Lung (tissue), 12 donors: ENCODE data around the gene CHN2. TPM values are rescaled to one million over a fixed set of nuclear protein-coding genes. Genes with fewer than 3 reads are reported as not detected.

Experiments used
- ATAC-seq: fragments of 200-7000 bp; cut with Tn5 transposase; one replicate; pipeline ENCODE4 v1.9.1; 2020; ENCODE audit warnings: moderate number of reproducible peaks; ENCODE audit not compliant: insufficient read depth, low FRiP score
- DNase-seq, 3 donors: peaks; one replicate each; pipeline ENCODE4 v3.0.0-alpha.2; 2013 to 2017
- H3K27ac ChIP-seq, 2 donors: one replicate each; pipeline ENCODE4 v1.5.1; 2013; ENCODE audit warnings: mild to moderate bottlenecking in 2 of 2, moderate library complexity in 2 of 2, control low read depth in 1 of 2, inconsistent platforms in 1 of 2, low read depth in 1 of 2, low read length in 1 of 2
- H3K27me3 ChIP-seq, 3 donors: one replicate each; pipeline ENCODE4 v1.5.1; 2013; ENCODE audit warnings: low read length in 2 of 3; ENCODE audit not compliant: control insufficient read depth in 3 of 3, insufficient read depth in 3 of 3
- H3K36me3 ChIP-seq, 4 donors: one replicate each; pipeline ENCODE4 v1.5.1; 2013; ENCODE audit warnings: low read length in 4 of 4, mild to moderate bottlenecking in 1 of 4, moderate library complexity in 1 of 4; ENCODE audit not compliant: control insufficient read depth in 4 of 4, insufficient read depth in 4 of 4
- H3K4me1 ChIP-seq, 5 donors: one replicate each; pipeline ENCODE4 v1.5.1; 2013; ENCODE audit warnings: low read length in 5 of 5, mild to moderate bottlenecking in 2 of 5, moderate library complexity in 1 of 5; ENCODE audit not compliant: control insufficient read depth in 5 of 5, insufficient read depth in 5 of 5
- H3K4me3 ChIP-seq: one replicate; pipeline ENCODE4 v1.5.1; 2013; ENCODE audit warnings: mild to moderate bottlenecking, control low read depth, moderate library complexity
- H3K9ac ChIP-seq, 2 donors: one replicate each; pipeline ENCODE4 v1.5.1; 2013; ENCODE audit warnings: low read length in 2 of 2, control low read depth in 1 of 2; ENCODE audit not compliant: insufficient read depth in 1 of 2
- H3K9me3 ChIP-seq, 4 donors: one replicate each; pipeline ENCODE4 v1.5.1; 2013; ENCODE audit warnings: low read length in 3 of 4, mild to moderate bottlenecking in 1 of 4, moderate library complexity in 1 of 4; ENCODE audit not compliant: control insufficient read depth in 4 of 4, insufficient read depth in 3 of 4
- WGBS, 2 donors: extraction: QIAGEN DNeasy Blood & Tissue Kit; methylation state at CpG; one replicate each; pipeline ENCODE4 v1.1.7; 2013; 5-methylcytosine and 5-hydroxymethylcytosine counted together
- polyA plus RNA-seq, 2 donors: library from polyadenylated mRNA; stranded (reverse); fragments of 200-250 nt; gene quantifications; one replicate each; pipeline ENCODE4 v1.2.1, GENCODE V29; 2013
- total RNA-seq, 2 donors: library from RNA; depleted of rRNA in 1 of 2; stranded (reverse); fragments of >200 nt in 1 of 2; gene quantifications; one replicate each; pipeline ENCODE4 v1.2.1, GENCODE V29; 2014 to 2021
- TF ChIP-seq, protein P1 (sequence below): IDR thresholded peaks from 2 replicates; pipeline ENCODE4 v1.5.1; 2012; ENCODE audit warnings: mild to moderate bottlenecking; ENCODE audit errors: control extremely low read depth, extremely low read depth
- donor health status: control.
- donor health status: control.
- donor health status: Bipolar disorder and iron deficiency.
- donor health status: healthy.
- donor health status: DM: yes; HTN: yes; CAD: no.

CHN2 gene
- total and polyA plus RNA-seq, 4 donors: 3.2 to 11.0 (median 6.7) TPM

- H3K36me3 ChIP-seq: no peaks in the 10 kb centered on the region
- TF ChIP-seq, protein P1, sequence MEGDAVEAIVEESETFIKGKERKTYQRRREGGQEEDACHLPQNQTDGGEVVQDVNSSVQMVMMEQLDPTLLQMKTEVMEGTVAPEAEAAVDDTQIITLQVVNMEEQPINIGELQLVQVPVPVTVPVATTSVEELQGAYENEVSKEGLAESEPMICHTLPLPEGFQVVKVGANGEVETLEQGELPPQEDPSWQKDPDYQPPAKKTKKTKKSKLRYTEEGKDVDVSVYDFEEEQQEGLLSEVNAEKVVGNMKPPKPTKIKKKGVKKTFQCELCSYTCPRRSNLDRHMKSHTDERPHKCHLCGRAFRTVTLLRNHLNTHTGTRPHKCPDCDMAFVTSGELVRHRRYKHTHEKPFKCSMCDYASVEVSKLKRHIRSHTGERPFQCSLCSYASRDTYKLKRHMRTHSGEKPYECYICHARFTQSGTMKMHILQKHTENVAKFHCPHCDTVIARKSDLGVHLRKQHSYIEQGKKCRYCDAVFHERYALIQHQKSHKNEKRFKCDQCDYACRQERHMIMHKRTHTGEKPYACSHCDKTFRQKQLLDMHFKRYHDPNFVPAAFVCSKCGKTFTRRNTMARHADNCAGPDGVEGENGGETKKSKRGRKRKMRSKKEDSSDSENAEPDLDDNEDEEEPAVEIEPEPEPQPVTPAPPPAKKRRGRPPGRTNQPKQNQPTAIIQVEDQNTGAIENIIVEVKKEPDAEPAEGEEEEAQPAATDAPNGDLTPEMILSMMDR: no peak
- WGBS, 2 donors: 67 to 82% methylated on average over 5 of the region's 5 CpGs
- peaks cover 0 to 6% (median 0%) of the 10 kb centered on the region in 3 donors for H3K27me3 ChIP-seq
- H3K27ac ChIP-seq: no peak overlapping the region
- ATAC-seq (no peak), DNase-seq (no peak)
- peaks cover 0 to 3% (median 0%) of the 10 kb centered on the region in 5 donors for H3K4me1 ChIP-seq
- no peaks in the 10 kb centered on the region for H3K9me3 ChIP-seq
- no peak overlapping the region for H3K4me3 ChIP-seq
- no peak overlapping the region for H3K9ac ChIP-seq
Measured at GRCh38 chr7:29381206-29382094, 186.9 kb downstream of the CHN2 start.

GRCh38 chr7:29384277-29384676, 189.7 kb downstream of the CHN2 start:
- H3K36me3 ChIP-seq: no peaks in the 10 kb centered on the region
- H3K27me3 ChIP-seq: peaks cover 0 to 9% (median 0%) of the 10 kb centered on the region in 3 donors
- H3K9ac ChIP-seq: no peak overlapping the region
- no peak for ATAC-seq
- H3K27ac ChIP-seq: no peak overlapping the region
- peaks cover 0 to 3% (median 0%) of the 10 kb centered on the region in 5 donors for H3K4me1 ChIP-seq
- no peak for DNase-seq
- H3K9me3 ChIP-seq: no peaks in the 10 kb centered on the region
- TF ChIP-seq, protein P1: no peak
- no peak overlapping the region for H3K4me3 ChIP-seq
- WGBS, 2 donors: 95 to 100% methylated on average over 2 of the region's 2 CpGs

DNA sequence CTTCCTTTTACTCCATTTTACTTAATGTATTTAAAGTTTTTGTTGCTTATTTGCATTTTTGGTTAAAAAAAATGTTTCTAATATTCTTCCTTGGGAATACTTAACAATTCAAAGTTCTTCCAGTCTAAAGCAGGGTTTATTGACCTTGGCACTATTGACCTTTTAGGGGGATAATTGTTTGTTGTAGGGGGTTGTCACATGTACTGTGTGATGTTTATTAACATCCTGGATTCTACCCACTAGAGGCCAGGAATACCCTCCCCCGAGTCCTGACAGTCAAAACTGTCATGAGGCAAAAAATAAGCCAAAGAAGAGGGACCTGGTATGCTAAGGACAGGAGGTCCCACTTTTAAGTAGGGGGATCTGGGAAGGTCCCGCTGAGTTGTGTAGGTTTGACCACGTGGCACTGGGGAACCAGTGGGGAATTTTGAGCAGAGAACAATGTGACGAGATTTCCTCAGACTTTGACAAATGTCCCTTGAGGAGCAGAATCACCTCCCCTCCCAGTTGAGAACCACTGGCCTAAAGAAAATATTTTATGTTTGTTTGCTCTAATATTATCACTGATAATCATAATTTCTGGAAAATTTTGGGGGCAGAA, 190.7 kb downstream of the CHN2 start:
- H3K27me3 ChIP-seq: peaks cover 0 to 12% (median 0%) of the 10 kb centered on the region in 3 donors
- H3K27ac ChIP-seq: no peak overlapping the region
- peaks cover 0 to 3% (median 0%) of the 10 kb centered on the region in 5 donors for H3K4me1 ChIP-seq
- no peaks in the 10 kb centered on the region for H3K36me3 ChIP-seq
- 63 to 91% methylated on average over 4 of the region's 4 CpGs for WGBS, 2 donors
- no peak overlapping the region for H3K4me3 ChIP-seq
- H3K9me3 ChIP-seq: no peaks in the 10 kb centered on the region
- TF ChIP-seq, protein P1: no peak
- H3K9ac ChIP-seq: no peak overlapping the region
- DNase-seq (no peak), ATAC-seq (no peak)
